SK-MEL-5 (cell line): Measurements from ENCODE around the gene TLE4. TPM values are rescaled to one million over a fixed set of nuclear protein-coding genes. Genes with fewer than 3 reads are reported as not detected.
"Not testable (repeated sequence)": the region's sequence is repeated elsewhere in the genome, so short reads cannot be mapped to it uniquely, and the experiment has no call there.

ENCODE experiments used
- DNase-seq: peaks from one replicate; pipeline ENCODE4 v3.0.0-alpha.2; 2016; ENCODE audit warnings: low read depth, low spot score
- in situ Hi-C: cut with HindIII; loops from 2 replicates; pipeline ENCODE4 v1.10.0; 2016; ENCODE audit warnings: low sequenced_read_pairs, high pct_unique_total_duplicates, low pct_unique_long_range_greater_than_20kb
- polyA plus RNA-seq, 2 experiments: library from polyadenylated mRNA; depleted of rRNA; stranded (reverse); fragments of >200 nt; gene quantifications; 2 replicates each; pipeline ENCODE4 v1.2.3, GENCODE V29; 2015
- total RNA-seq: library from RNA; depleted of rRNA; stranded (reverse); fragments of >200 nt; shearing (Covaris generic); gene quantifications from 2 replicates; pipeline ENCODE4 v1.2.3, GENCODE V29; 2014; rRNA removed

The TLE4 gene
- 0.96 and 1.3 TPM in 2 replicates for total RNA-seq
- 3.5 and 10.9 TPM in 2 replicates for polyA plus RNA-seq (2015; cell fraction: cytosol; rRNA removed)
- 4.8 and 18.2 TPM in 2 replicates for polyA plus RNA-seq (2015; cell fraction: nucleus; rRNA removed)

GRCh38 chr9:79571309-79572031 lies at the start of gene TLE4:
TSS of gene TLE4 (plus strand) at chr9:79571965. CDS start at chr9:79572791, 826 bp downstream.
- in situ Hi-C loops: no loop called here
- peak; percentile 99 for DNase-seq

DNA sequence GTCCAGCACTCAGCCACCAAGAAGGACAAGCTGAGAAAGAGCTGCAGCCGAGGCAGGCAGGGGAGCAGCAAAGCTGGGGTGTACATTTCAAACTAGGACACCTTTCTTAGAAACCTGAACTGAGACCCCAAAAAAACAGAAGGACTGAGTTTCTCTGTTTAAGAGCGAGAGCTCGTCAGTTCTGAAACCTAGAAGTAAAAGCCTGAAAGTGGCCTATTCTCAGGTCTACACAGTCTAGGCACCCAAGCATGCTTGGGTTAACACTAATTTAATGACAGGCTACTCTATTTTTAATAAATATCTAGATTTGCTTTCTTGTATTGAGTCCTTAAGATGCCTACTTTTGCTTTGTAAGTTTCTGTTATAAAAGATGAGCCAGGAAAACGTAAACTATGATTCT lies 49.0 kb upstream of the TLE4 start:
- in situ Hi-C loops: no loop called here
- no peak for DNase-seq

- in situ Hi-C loops: no loop called here
- DNase-seq: no peak
These were observed 47.5 kb upstream of the TLE4 start for GRCh38 chr9:79524266-79524665.

GRCh38 chr9:79526149-79526672 lies 45.6 kb upstream of the TLE4 start:
- no peak for DNase-seq
- in situ Hi-C loops: no loop called here

GRCh38 chr9:79535534-79535933 lies 36.2 kb upstream of the TLE4 start:
- in situ Hi-C loops: no loop called here
- no peak for DNase-seq

DNA sequence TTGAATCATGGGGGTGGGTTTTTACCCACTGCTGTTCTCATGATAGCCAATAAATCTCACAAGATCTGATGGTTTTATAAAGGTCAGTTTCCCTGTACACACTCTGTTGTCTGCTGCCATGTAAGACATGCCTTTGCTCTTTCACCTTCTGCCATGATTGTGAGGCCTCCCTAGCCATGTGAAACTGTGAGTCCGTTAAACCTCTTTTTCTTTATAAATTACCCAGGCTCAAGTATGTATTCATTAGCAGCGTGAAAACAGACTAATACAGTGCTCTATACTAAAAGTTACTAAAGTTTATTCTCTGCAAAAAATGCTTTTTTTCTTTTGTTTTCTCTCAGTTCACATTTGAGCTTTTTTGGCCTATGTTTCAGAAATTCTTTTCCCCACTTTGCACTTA lies 33.9 kb upstream of the TLE4 start:
- no peak for DNase-seq
- in situ Hi-C loops: no loop called here

GRCh38 chr9:79542735-79543620 lies 28.8 kb upstream of the TLE4 start:
- in situ Hi-C loops: no loop called here
- no peak for DNase-seq

DNA sequence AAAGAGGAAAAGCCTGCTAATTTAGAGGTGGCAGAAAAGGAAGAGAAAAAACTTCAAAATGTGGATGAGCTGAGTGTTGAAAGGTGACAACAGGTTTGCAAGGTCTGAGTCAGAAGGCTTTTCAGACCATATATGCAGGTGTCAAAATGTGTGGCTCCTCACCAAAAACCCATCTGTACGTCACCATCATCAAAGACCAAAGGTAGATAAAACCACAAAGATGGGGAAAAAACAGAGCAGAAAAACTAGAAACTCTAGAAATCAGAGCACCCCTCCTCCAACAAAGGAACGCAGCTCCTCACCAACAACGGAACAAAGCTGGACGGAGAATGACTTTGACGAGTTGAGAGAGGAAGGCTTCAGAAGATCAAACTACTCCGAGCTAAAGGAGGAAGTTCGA lies 27.4 kb upstream of the TLE4 start:
- DNase-seq, in situ Hi-C loops: not testable (repeated sequence)

GRCh38 chr9:79551586-79551985 lies 20.2 kb upstream of the TLE4 start:
- in situ Hi-C loops: no loop called here
- DNase-seq: no peak

- in situ Hi-C loops: no loop called here
- DNase-seq: no peak
These were observed 19.8 kb upstream of the TLE4 start for GRCh38 chr9:79551994-79552393.

DNA sequence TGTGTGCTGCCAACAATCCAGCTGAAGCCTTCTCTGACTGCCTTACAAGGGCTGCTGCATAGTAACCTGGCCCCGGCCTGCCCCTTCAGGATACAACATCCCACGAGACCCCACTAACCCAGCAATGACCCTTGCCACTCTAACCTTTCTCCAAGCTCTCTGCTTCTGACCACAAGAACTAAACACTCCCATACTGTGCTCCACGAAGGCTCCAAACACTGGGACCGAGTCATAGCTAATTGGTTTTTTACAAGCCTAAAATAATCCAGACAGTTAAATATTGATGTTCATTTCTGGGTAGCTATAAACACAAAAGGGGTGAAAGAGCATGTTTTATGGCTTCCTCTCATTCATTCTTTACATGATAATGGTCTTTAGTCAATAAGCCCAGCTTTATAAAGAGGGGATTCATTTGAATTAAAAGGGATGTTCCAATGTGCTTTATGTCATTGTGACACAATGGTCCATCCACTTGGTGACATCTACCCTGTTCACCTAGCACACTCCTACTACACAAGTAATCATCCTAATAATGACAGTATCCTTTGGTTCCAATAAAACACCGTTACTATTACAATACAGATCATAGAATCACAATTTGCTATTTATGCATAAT lies 16.2 kb upstream of the TLE4 start:
- in situ Hi-C loops: no loop called here
- DNase-seq: no peak

DNA sequence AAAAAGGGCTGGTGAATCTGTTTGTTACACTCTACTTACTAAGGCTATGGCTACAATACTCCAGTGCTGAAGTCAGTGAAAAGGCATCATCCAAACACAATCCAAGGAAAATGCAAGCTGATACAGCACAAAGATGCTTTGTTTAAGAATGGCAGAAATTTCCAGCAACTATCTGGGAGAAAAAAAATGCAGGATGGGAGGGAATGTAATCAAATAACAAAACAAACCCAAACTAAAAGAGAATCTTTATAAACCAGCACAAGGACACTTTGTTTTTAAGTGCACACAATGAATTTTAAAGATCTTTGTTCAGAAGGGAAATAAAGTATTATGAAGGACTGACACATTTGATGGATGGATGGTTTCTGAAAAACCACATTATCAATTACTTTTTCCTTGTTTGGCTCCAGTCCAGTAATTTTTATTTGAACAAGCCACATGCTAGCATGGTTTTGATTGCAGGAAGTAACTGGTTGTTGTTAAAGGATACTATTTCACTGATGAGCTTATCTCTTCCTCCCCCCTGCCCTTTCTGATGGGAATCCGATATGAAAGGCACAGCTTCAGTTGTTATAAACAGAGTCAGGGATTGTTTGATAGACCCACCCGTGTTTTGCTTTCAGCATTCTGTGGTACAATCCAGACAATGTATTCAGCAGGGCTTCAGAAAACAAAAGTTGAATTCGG lies 12.1 kb upstream of the TLE4 start:
- DNase-seq: peak; percentile 81
- in situ Hi-C loops: no loop called here

DNA sequence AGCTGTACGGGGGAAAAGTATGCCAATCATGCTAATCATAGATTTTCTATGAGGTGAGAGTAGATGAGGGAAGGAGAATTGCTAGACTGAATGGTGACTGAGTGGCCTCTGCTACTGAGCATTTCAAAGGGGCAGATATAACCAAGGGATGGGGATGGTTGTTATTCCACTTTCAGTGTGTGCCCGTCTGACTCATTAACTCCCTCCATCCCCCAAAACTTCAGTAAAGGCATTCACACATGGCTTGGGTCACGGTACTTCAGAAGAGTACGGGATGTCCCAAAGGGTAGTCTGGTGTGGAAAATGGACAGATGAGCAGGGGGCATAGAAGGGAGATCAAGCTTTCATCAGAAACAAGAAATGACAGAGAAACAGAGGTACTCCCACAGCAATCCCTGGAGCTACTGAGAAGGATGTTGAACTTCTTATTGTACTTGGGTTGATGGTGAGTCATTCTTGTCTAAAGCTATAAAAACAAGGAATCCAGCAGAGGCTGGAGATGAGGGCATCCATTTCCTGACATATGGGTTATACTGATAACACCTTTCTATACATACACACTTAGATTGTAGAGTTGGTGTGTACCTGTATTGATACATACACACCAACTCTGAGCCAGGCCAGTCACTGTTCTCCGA lies 8.9 kb upstream of the TLE4 start:
- in situ Hi-C loops: no loop called here
- no peak for DNase-seq

DNA sequence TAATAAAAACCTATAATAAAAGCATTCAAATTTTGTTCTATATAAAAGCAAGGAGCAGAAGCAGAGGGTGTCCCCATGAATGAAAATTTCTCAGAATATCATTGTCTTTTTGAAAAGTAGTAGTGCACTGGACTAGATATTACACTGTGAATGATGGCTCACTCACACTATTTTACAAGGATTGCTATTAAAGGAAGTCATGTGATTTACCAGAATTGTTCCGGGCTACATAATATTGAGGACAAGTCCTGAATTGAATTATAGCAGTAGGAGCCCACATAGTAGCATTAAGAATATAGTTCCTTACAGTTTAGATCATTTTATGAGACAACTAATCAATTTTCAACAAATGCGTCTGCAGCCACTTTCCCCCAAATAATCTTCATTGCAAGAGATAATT lies 7.7 kb upstream of the TLE4 start:
- in situ Hi-C loops: no loop called here
- no peak for DNase-seq

DNA sequence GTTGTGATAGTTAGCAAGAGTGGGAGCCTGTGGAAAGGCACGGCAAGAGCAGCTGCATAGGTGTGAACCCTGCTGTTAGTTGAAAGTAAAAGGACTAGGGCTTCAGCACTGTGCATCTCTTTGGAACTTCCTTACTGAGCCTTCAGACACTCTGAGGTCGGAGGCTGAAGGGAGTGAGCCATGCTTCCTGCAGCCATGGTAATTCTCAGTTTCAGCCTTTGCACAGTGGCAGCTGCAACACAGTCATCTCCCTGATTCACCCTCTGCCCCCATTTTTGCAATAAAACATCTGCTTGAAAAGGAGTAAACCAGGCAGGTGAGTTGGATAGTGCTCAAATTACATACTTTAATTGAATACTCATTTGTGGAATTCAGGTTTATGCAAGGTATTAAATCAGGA lies 6.5 kb upstream of the TLE4 start:
- in situ Hi-C loops: no loop called here
- no peak for DNase-seq

GRCh38 chr9:79567671-79568098 lies 4.1 kb upstream of the TLE4 start:
- DNase-seq: peak; percentile 9
- in situ Hi-C loops: no loop called here
